NCI-H1092 treated with DMSO at 0.1 percent for 48 hours (cell line): Measurements from ENCODE around the gene AQP12A.
A peak's percentile ranks its signal among the peaks of the same experiment; 100 is the strongest.

Source experiments
- DNase-seq: peaks from one replicate; lab custom pipeline; 2025; lab: John Stamatoyannopoulos, UW

Gene AQP12A

GRCh38 chr2:240722796-240723735, 31.4 kb downstream of the AQP12A start:
- no peak for DNase-seq

GRCh38 chr2:240723851-240724250, 32.2 kb downstream of the AQP12A start:
- no peak for DNase-seq

- no peak for DNase-seq
These were observed 32.8 kb downstream of the AQP12A start for GRCh38 chr2:240724431-240724830.

GRCh38 chr2:240725266-240725665, 33.6 kb downstream of the AQP12A start:
- DNase-seq, result no peak

- DNase-seq, result peak; percentile 27
These were observed 34.0 kb downstream of the AQP12A start for GRCh38 chr2:240725671-240726070.

GRCh38 chr2:240726876-240727275, 35.2 kb downstream of the AQP12A start:
- DNase-seq, result no peak

GRCh38 chr2:240727439-240727838, 35.8 kb downstream of the AQP12A start:
- DNase-seq, result no peak

- no peak for DNase-seq
These were observed 36.2 kb downstream of the AQP12A start for GRCh38 chr2:240727913-240728312.

GRCh38 chr2:240728361-240728760, 36.7 kb downstream of the AQP12A start:
- DNase-seq, result no peak

GRCh38 chr2:240728827-240729226, 37.2 kb downstream of the AQP12A start:
- no peak for DNase-seq

- no peak for DNase-seq
These were observed 39.0 kb downstream of the AQP12A start for GRCh38 chr2:240730501-240731177.

GRCh38 chr2:240731178-240731545, 39.5 kb downstream of the AQP12A start:
- DNase-seq, result no peak

- no peak for DNase-seq
These were observed 40.5 kb downstream of the AQP12A start for GRCh38 chr2:240732184-240732583.

- no peak for DNase-seq
These were observed 41.4 kb downstream of the AQP12A start for GRCh38 chr2:240732911-240733622.

- DNase-seq, result no peak
These were observed 42.3 kb downstream of the AQP12A start for GRCh38 chr2:240733803-240734495.

GRCh38 chr2:240734756-240735155, 43.1 kb downstream of the AQP12A start:
- DNase-seq, result no peak

GRCh38 chr2:240735476-240735875, 43.8 kb downstream of the AQP12A start:
- DNase-seq, result no peak

GRCh38 chr2:240736281-240737250, 44.9 kb downstream of the AQP12A start:
- no peak for DNase-seq

- no peak for DNase-seq
These were observed 45.8 kb downstream of the AQP12A start for GRCh38 chr2:240737512-240737911.

GRCh38 chr2:240737958-240738357, 46.3 kb downstream of the AQP12A start:
- no peak for DNase-seq

- no peak for DNase-seq
These were observed 48.1 kb downstream of the AQP12A start for GRCh38 chr2:240739797-240740196.
